Endothelial cell of umbilical vein (primary cell): ENCODE data around the gene SRP68. TPM values are rescaled to one million over a fixed set of nuclear protein-coding genes. Genes with fewer than 3 reads are reported as not detected.

Experiments
- BruUV-seq: library from RNA; stranded (reverse); fragments of 400-500 nt; replicated peaks from 2 replicates; lab custom pipeline; 2021; lab: Mats Ljungman, UMichigan
- CTCF ChIA-PET: fragments of 300-600, 350-600 bp; sonication (Branson Sonifier 250); formaldehyde crosslinking; loops from one replicate; lab custom pipeline; 2021; ENCODE audit warnings: antibody characterized with exemption, inconsistent platforms; lab: Charles Lee
- POLR2A ChIA-PET: fragments of 300-600, 350-600 bp; sonication (Branson Sonifier 250); formaldehyde crosslinking; loops from one replicate; lab custom pipeline; 2021; ENCODE audit warnings: antibody characterized with exemption, inconsistent platforms; lab: Charles Lee
- DNase-seq: peaks from one replicate; pipeline ENCODE4 v3.0.0-alpha.2; 2011; ENCODE audit warnings: low read depth, low spot score
- FAIRE-seq: peaks from 2 replicates; lab custom pipeline; 2011; peaks lifted over from hg19 to GRCh38; lab: Jason Lieb, UNC
- H2AFZ ChIP-seq: 2 replicates; pipeline ENCODE4 v1.6.0; 2012; ENCODE audit warnings: low read depth, low read length, control low read depth, inconsistent platforms
- H3K27ac ChIP-seq: 2 replicates; pipeline ENCODE4 v1.5.1; 2011; ENCODE audit warnings: low read depth, mild to moderate bottlenecking, control low read depth, low read length, moderate library complexity; ENCODE audit not compliant: insufficient read depth
- H3K27me3 ChIP-seq, 2 experiments: 2 replicates each; pipeline versions ENCODE4 v1.6.0 to v1.6.1; 2011; ENCODE audit warnings: low read length in 2 of 2, mixed read lengths in 1 of 2; ENCODE audit not compliant: control insufficient read depth in 2 of 2, insufficient read depth in 2 of 2
- H3K36me3 ChIP-seq, 2 experiments: 2 replicates in 1 of 2; 3 replicates in 1 of 2; pipeline ENCODE4 v1.5.1; 2011; ENCODE audit warnings: low read length in 2 of 2, mild to moderate bottlenecking in 1 of 2, moderate library complexity in 1 of 2; ENCODE audit not compliant: control insufficient read depth in 2 of 2, insufficient read depth in 2 of 2; ENCODE audit errors: extremely low read depth in 1 of 2
- H3K4me1 ChIP-seq: 3 replicates; pipeline ENCODE4 v1.5.1; 2011; ENCODE audit warnings: mild to moderate bottlenecking, low read length; ENCODE audit not compliant: control insufficient read depth, insufficient read depth; ENCODE audit errors: extremely low read depth
- H3K4me2 ChIP-seq: 2 replicates; pipeline ENCODE4 v1.6.1; 2011; ENCODE audit warnings: low read length, control low read depth, mixed read lengths; ENCODE audit not compliant: insufficient read depth
- H3K4me3 ChIP-seq, 3 experiments: fragments of 200-600 bp in 1 of 3; sonication (generic), shearing (Covaris generic) in 1 of 3; replicated peaks in 1 of 3; 2 replicates each; pipeline ENCODE4 v1.5.1; 2011 to 2016; ENCODE audit warnings: control low read depth in 3 of 3, low read length in 3 of 3, mild to moderate bottlenecking in 2 of 3, inconsistent platforms in 1 of 3, low read depth in 1 of 3, moderate library complexity in 1 of 3; ENCODE audit not compliant: insufficient read depth in 1 of 3
- H3K79me2 ChIP-seq: 2 replicates; pipeline ENCODE4 v1.6.0; 2012; ENCODE audit warnings: low read length, inconsistent platforms; ENCODE audit not compliant: control insufficient read depth, insufficient read depth
- H3K9ac ChIP-seq: replicated peaks from 2 replicates; pipeline ENCODE3; 2011; ENCODE audit warnings: low read length, control low read depth; ENCODE audit not compliant: insufficient read depth; ENCODE audit errors: extremely low read depth
- H3K9me1 ChIP-seq: replicated peaks from 3 replicates; pipeline ENCODE4 v1.6.0; 2011; ENCODE audit warnings: mild to moderate bottlenecking, low read length; ENCODE audit not compliant: control insufficient read depth, insufficient read depth; ENCODE audit errors: extremely low read depth
- H3K9me3 ChIP-seq: replicated peaks from 2 replicates; pipeline ENCODE4 v1.5.1; 2012; ENCODE audit warnings: low read length, inconsistent platforms; ENCODE audit not compliant: control insufficient read depth, insufficient read depth
- H4K20me1 ChIP-seq: replicated peaks from 2 replicates; pipeline ENCODE3; 2011; ENCODE audit warnings: mild to moderate bottlenecking, low read length; ENCODE audit not compliant: control insufficient read depth, insufficient read depth; ENCODE audit errors: extremely low read depth
- EZH2 ChIP-seq: IDR thresholded peaks from 2 replicates; pipeline ENCODE4 v1.6.1; 2012; ENCODE audit warnings: borderline replicate concordance, low read depth, mild to moderate bottlenecking, moderate library complexity, low read length, inconsistent platforms; ENCODE audit not compliant: severe bottlenecking
- FOS ChIP-seq: IDR thresholded peaks from 2 replicates; pipeline ENCODE4 v1.6.1; 2011; ENCODE audit warnings: mild to moderate bottlenecking, low read length, moderate library complexity, borderline replicate concordance; ENCODE audit not compliant: insufficient read depth
- GATA2 ChIP-seq: IDR thresholded peaks from 2 replicates; pipeline ENCODE4 v1.7.0; 2011; ENCODE audit warnings: low read depth, mild to moderate bottlenecking, moderate library complexity, mixed read lengths, low read length; ENCODE audit not compliant: insufficient read length, insufficient read depth
- JUN ChIP-seq: IDR thresholded peaks from 2 replicates; pipeline ENCODE4 v1.6.1; 2011; ENCODE audit warnings: borderline replicate concordance, low read depth; ENCODE audit not compliant: insufficient read length, insufficient read depth
- MYC ChIP-seq: IDR thresholded peaks from one replicate; pipeline ENCODE4 v1.6.1; 2011; ENCODE audit warnings: mild to moderate bottlenecking, low read depth, low read length
- POLR2A ChIP-seq: IDR thresholded peaks from 2 replicates; pipeline ENCODE4 v1.6.1; 2012; ENCODE audit warnings: low read depth, mild to moderate bottlenecking, control low read depth, low read length
- POLR2AphosphoS5 ChIP-seq: IDR thresholded peaks from 2 replicates; pipeline ENCODE4 v1.6.1; 2012; ENCODE audit warnings: low read depth, mild to moderate bottlenecking, control low read depth, low read length, moderate library complexity; ENCODE audit not compliant: insufficient read depth
- dilution Hi-C: fragments of 300-500 bp; cut with MboI; formaldehyde crosslinking; loops from one replicate; pipeline ENCODE4 v1.15.0; 2019; ENCODE audit warnings: low sequenced_read_pairs; ENCODE audit not compliant: extremely low pct_ligation_motif_present
- intact Hi-C: fragments of 100-400 bp; cut with micrococcal nuclease; formaldehyde crosslinking; loops from one replicate; pipeline ENCODE4 v1.10.0; 2022
- polyA plus RNA-seq, 4 experiments: library from polyadenylated mRNA; depleted of rRNA in 3 of 4; stranded (reverse) in 3 of 4; unstranded in 1 of 4; fragments of >200 nt; gene quantifications; 2 replicates each; pipeline versions ENCODE4 v1.2.1 to v1.2.3, GENCODE V29; 2011 to 2012; ENCODE audit warnings: missing spikeins in 1 of 4
- total RNA-seq: library from RNA; stranded (reverse); gene quantifications from 2 replicates; pipeline ENCODE4 v1.2.3, GENCODE V29; 2021
- TF ChIP-seq, protein P1 (sequence below): IDR thresholded peaks from 2 replicates; pipeline ENCODE4 v1.6.1; 2011; ENCODE audit not compliant: insufficient read depth, insufficient read length
- TF ChIP-seq, protein P2 (sequence below), 2 donors: IDR thresholded peaks; 1 replicate in 1 of 2; 2 replicates in 1 of 2; pipeline ENCODE4 v1.5.1; 2011; ENCODE audit warnings: low read length in 2 of 2, mild to moderate bottlenecking in 2 of 2, moderate library complexity in 2 of 2, control low read depth in 1 of 2, inconsistent platforms in 1 of 2, low read depth in 1 of 2; ENCODE audit not compliant: insufficient read depth in 1 of 2; ENCODE audit errors: extremely low read depth in 1 of 2

Gene SRP68
- total and polyA plus RNA-seq, 2 donors (not counting 3 experiments of a cell fraction or from before 2014, with no cell fraction given), result 64.6 to 81.7 TPM

- ChIA-PET CTCF (interaction anchor here (0.6 to 3.8 kb wide), 8 partner anchors 19 to 147 kb away, joined by 3 to 28 read pairs (median 4); partner anchors contain the start of gene MRPL38), POLR2A (interaction anchor here (0.5 kb wide), 1 partner anchor 57 kb away, joined by 3 read pairs; no protein-coding TSS in a partner anchor)
- Histone ChIP-seq H3K36me3 (peaks cover 8 to 9% of the 10 kb centered on the region in 2 experiments), H3K9me1 (no peaks in the 10 kb centered on the region), H3K4me2 (no peak overlapping the region), H3K4me1 (peaks cover 8% of the 10 kb centered on the region), H3K27me3 (no peaks in the 10 kb centered on the region), H3K4me3 (no peak overlapping the region), H3K9me3 (no peaks in the 10 kb centered on the region), H2AFZ (no peak overlapping the region), H3K79me2 (no peaks in the 10 kb centered on the region), H3K9ac (no peak overlapping the region), H3K27ac (no peak overlapping the region), H4K20me1 (no peaks in the 10 kb centered on the region)
- intact Hi-C loops, result loop anchor here (5.0 kb wide), 1 partner anchor 243 kb away; no protein-coding TSS in a partner anchor
- dilution Hi-C loops, result no loop called here
- BruUV-seq, result no TSS peak
- no peak for TF ChIP-seq MYC
- TF ChIP-seq, protein P1, sequence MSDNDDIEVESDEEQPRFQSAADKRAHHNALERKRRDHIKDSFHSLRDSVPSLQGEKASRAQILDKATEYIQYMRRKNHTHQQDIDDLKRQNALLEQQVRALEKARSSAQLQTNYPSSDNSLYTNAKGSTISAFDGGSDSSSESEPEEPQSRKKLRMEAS, result no peak
- no peak for TF ChIP-seq POLR2A
- TF ChIP-seq POLR2AphosphoS5, result no peak
- TF ChIP-seq GATA2, result no peak
- TF ChIP-seq JUN, result no peak
- TF ChIP-seq, protein P2, sequence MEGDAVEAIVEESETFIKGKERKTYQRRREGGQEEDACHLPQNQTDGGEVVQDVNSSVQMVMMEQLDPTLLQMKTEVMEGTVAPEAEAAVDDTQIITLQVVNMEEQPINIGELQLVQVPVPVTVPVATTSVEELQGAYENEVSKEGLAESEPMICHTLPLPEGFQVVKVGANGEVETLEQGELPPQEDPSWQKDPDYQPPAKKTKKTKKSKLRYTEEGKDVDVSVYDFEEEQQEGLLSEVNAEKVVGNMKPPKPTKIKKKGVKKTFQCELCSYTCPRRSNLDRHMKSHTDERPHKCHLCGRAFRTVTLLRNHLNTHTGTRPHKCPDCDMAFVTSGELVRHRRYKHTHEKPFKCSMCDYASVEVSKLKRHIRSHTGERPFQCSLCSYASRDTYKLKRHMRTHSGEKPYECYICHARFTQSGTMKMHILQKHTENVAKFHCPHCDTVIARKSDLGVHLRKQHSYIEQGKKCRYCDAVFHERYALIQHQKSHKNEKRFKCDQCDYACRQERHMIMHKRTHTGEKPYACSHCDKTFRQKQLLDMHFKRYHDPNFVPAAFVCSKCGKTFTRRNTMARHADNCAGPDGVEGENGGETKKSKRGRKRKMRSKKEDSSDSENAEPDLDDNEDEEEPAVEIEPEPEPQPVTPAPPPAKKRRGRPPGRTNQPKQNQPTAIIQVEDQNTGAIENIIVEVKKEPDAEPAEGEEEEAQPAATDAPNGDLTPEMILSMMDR (IDR thresholded peaks at IDR 0.05; ENCODE audit: extremely low read depth in 1 of 2, insufficient read depth in 1 of 2, low read depth in 1 of 2, low read length in 2 of 2), result no peak
- TF ChIP-seq FOS, result no peak
- no peak for TF ChIP-seq EZH2
- DNase-seq, result no peak
- FAIRE-seq, result no peak
Measured at GRCh38 chr17:76034428-76035350, 37.6 kb downstream of the SRP68 start.
